IMR-90 (cell line): ENCODE data around the gene CYP27C1. TPM values are rescaled to one million over a fixed set of nuclear protein-coding genes. Genes with fewer than 3 reads are reported as not detected.

Experiments
- ATAC-seq: fragments of 200-7000 bp; cut with Tn5 transposase; 2 replicates; pipeline ENCODE4 v1.9.1; 2020; ENCODE audit warnings: low read depth, mild to moderate bottlenecking, moderate library complexity
- BruUV-seq: library from RNA; stranded (reverse); fragments of 400-500 nt; replicated peaks from 2 replicates; lab custom pipeline; 2021; lab: Mats Ljungman, UMichigan
- CTCF ChIA-PET: fragments of 300-600 bp; formaldehyde crosslinking; extraction: SDS; loops from one replicate; lab custom pipeline; 2021; ENCODE audit warnings: antibody characterized with exemption; lab: Yijun Ruan, JAX
- POLR2A ChIA-PET: fragments of 300-600 bp; sonication (Branson Sonifier 250); formaldehyde crosslinking; loops from one replicate; lab custom pipeline; 2022; ENCODE audit warnings: antibody characterized with exemption; ENCODE audit not compliant: unreplicated experiment; lab: Charles Lee
- DNase-seq: peaks from one replicate; pipeline ENCODE4 v3.0.0; 2013
- H2AFZ ChIP-seq: replicated peaks from 2 replicates; pipeline ENCODE3; 2013; ENCODE audit warnings: low read length, mild to moderate bottlenecking; ENCODE audit not compliant: poor library complexity
- H2AK5ac ChIP-seq: 2 replicates; pipeline ENCODE4 v1.6.1; 2013; ENCODE audit warnings: low read depth, low read length, inconsistent platforms
- H2AK9ac ChIP-seq: replicated peaks from 2 replicates; pipeline ENCODE3; 2013; ENCODE audit warnings: mild to moderate bottlenecking, low read depth, low read length, moderate library complexity; ENCODE audit not compliant: poor library complexity
- H2BK120ac ChIP-seq: 2 replicates; pipeline ENCODE4 v1.6.1; 2013; ENCODE audit warnings: low read depth, low read length, inconsistent platforms
- H2BK15ac ChIP-seq: 3 replicates; pipeline ENCODE4 v1.6.1; 2013; ENCODE audit warnings: low read depth, low read length, inconsistent platforms
- H2BK20ac ChIP-seq: 2 replicates; pipeline ENCODE4 v1.6.1; 2013; ENCODE audit warnings: low read depth, mild to moderate bottlenecking, inconsistent platforms, low read length, moderate library complexity
- H2BK5ac ChIP-seq: 2 replicates; pipeline ENCODE4 v1.6.1; 2013; ENCODE audit warnings: mild to moderate bottlenecking, low read depth, low read length, inconsistent platforms; ENCODE audit not compliant: poor library complexity, severe bottlenecking
- H3K14ac ChIP-seq: replicated peaks from 2 replicates; pipeline ENCODE4 v1.6.1; 2013; ENCODE audit warnings: low read depth, low read length, inconsistent platforms
- H3K18ac ChIP-seq: 2 replicates; pipeline ENCODE4 v1.6.1; 2013; ENCODE audit warnings: low read depth, low read length, control low read depth
- H3K23ac ChIP-seq: 2 replicates; pipeline ENCODE4 v1.6.1; 2013; ENCODE audit warnings: low read depth, low read length, inconsistent platforms
- H3K27ac ChIP-seq: 2 replicates; pipeline ENCODE4 v1.5.1; 2013; ENCODE audit warnings: mild to moderate bottlenecking, control low read depth, low read length; ENCODE audit not compliant: insufficient read depth
- H3K27me3 ChIP-seq: 2 replicates; pipeline ENCODE4 v1.6.1; 2013; ENCODE audit warnings: low read length; ENCODE audit not compliant: control insufficient read depth, insufficient read depth
- H3K36me3 ChIP-seq: 2 replicates; pipeline ENCODE4 v1.6.1; 2013; ENCODE audit warnings: low read length, mixed read lengths; ENCODE audit not compliant: control insufficient read depth, insufficient read depth
- H3K4ac ChIP-seq: 2 replicates; pipeline ENCODE4 v1.6.1; 2013; ENCODE audit warnings: low read depth, low read length, inconsistent platforms
- H3K4me1 ChIP-seq: 2 replicates; pipeline ENCODE4 v1.6.1; 2013; ENCODE audit warnings: low read length, mixed read lengths; ENCODE audit not compliant: control insufficient read depth, insufficient read depth
- H3K4me2 ChIP-seq: 2 replicates; pipeline ENCODE4 v1.6.1; 2013; ENCODE audit warnings: low read depth, mild to moderate bottlenecking, control low read depth, low read length, moderate library complexity
- H3K4me3 ChIP-seq: 2 replicates; pipeline ENCODE4 v1.5.1; 2013; ENCODE audit warnings: low read depth, mild to moderate bottlenecking, control low read depth, low read length, moderate library complexity; ENCODE audit not compliant: insufficient read depth
- H3K56ac ChIP-seq: 2 replicates; pipeline ENCODE4 v1.6.1; 2013; ENCODE audit warnings: low read length, inconsistent platforms; ENCODE audit not compliant: insufficient read depth; ENCODE audit errors: extremely low read depth
- H3K79me1 ChIP-seq, 2 experiments: 2 replicates each; pipeline ENCODE4 v1.6.1; 2013; ENCODE audit warnings: low read length in 2 of 2, inconsistent platforms in 1 of 2, low read depth in 1 of 2
- H3K9ac ChIP-seq: 2 replicates; pipeline ENCODE4 v1.6.1; 2013; ENCODE audit warnings: low read depth, low read length, control low read depth
- H3K9me1 ChIP-seq: 2 replicates; pipeline ENCODE4 v1.6.1; 2013; ENCODE audit warnings: low read length, inconsistent platforms; ENCODE audit not compliant: insufficient read depth
- H3K9me3 ChIP-seq: 2 replicates; pipeline ENCODE4 v1.6.1; 2013; ENCODE audit warnings: low read length; ENCODE audit not compliant: control insufficient read depth, insufficient read depth
- H4K20me1 ChIP-seq: 2 replicates; pipeline ENCODE4 v1.6.1; 2013; ENCODE audit warnings: low read length, inconsistent platforms; ENCODE audit not compliant: insufficient read depth
- H4K5ac ChIP-seq: 2 replicates; pipeline ENCODE4 v1.6.1; 2013; ENCODE audit warnings: mild to moderate bottlenecking, low read depth, low read length, control low read depth
- H4K8ac ChIP-seq, 2 experiments: 2 replicates each; pipeline ENCODE4 v1.6.1; 2013; ENCODE audit warnings: low read depth in 2 of 2, low read length in 2 of 2, control low read depth in 1 of 2, inconsistent platforms in 1 of 2
- H4K91ac ChIP-seq: 2 replicates; pipeline ENCODE4 v1.6.1; 2013; ENCODE audit warnings: low read depth, low read length, inconsistent platforms; ENCODE audit not compliant: insufficient read depth
- BHLHE40 ChIP-seq: fragments of 150-350 bp; IDR thresholded peaks from 2 replicates; pipeline ENCODE4 v1.6.1; 2016; ENCODE audit warnings: mild to moderate bottlenecking, low read depth, low read length
- CHD1 ChIP-seq: IDR thresholded peaks from 2 replicates; pipeline ENCODE4 v1.6.1; 2012; ENCODE audit warnings: low read depth, low read length, improper control_type of control experiment
- CTCF ChIP-seq: conservative IDR thresholded peaks from 2 replicates; pipeline ENCODE4 v1.5.1; 2012; ENCODE audit warnings: mild to moderate bottlenecking, low read depth, low read length, improper control_type of control experiment
- ELK1 ChIP-seq: fragments of 150-350 bp; IDR thresholded peaks from 2 replicates; pipeline ENCODE4 v1.6.1; 2016; ENCODE audit warnings: low read depth, mild to moderate bottlenecking, low read length, moderate library complexity, borderline replicate concordance
- MAZ ChIP-seq: IDR thresholded peaks from 2 replicates; pipeline ENCODE4 v1.6.1; 2012; ENCODE audit warnings: low read depth, mild to moderate bottlenecking, low read length, improper control_type of control experiment, moderate library complexity, borderline replicate concordance
- MXI1 ChIP-seq: IDR thresholded peaks from 2 replicates; pipeline ENCODE4 v1.6.1; 2012; ENCODE audit warnings: low read depth, mild to moderate bottlenecking, low read length, moderate library complexity, borderline replicate concordance
- POLR2A ChIP-seq: IDR thresholded peaks from 2 replicates; pipeline ENCODE4 v1.6.1; 2012; ENCODE audit warnings: mild to moderate bottlenecking, low read depth, low read length
- RAD21 ChIP-seq: IDR thresholded peaks from 2 replicates; pipeline ENCODE4 v1.6.1; 2012; ENCODE audit warnings: low read length, improper control_type of control experiment
- SMC3 ChIP-seq: fragments of 150-350 bp; IDR thresholded peaks from 2 replicates; pipeline ENCODE4 v1.6.1; 2016; ENCODE audit warnings: low read depth, mild to moderate bottlenecking, antibody characterized with exemption, low read length, moderate library complexity
- WGBS, 2 experiments: methylation state at CpG; one replicate each; pipeline versions ENCODE4 v1.1.5 to v1.1.7; 2013; ENCODE audit warnings: missing lambda C conversion rate in 2 of 2; ENCODE audit not compliant: insufficient read length in 1 of 2; ENCODE audit errors: extremely low coverage in 2 of 2; 5-methylcytosine and 5-hydroxymethylcytosine counted together
- dilution Hi-C: fragments of 300-500 bp; cut with HindIII; formaldehyde crosslinking; loops from one replicate; pipeline ENCODE4 v1.14.3; 2018; ENCODE audit warnings: low sequenced_read_pairs; ENCODE audit not compliant: unreplicated experiment
- in situ Hi-C: fragments of 300-500 bp; cut with MboI; formaldehyde crosslinking; loops from 3 replicates; pipeline ENCODE4 v1.14.3; 2019; ENCODE audit warnings: low sequenced_read_pairs, inconsistent platforms, mixed read lengths
- intact Hi-C: fragments of 100-400 bp; cut with micrococcal nuclease; formaldehyde crosslinking; loops from 2 replicates; pipeline ENCODE4 v1.10.0; 2022
- polyA plus RNA-seq, 3 experiments: library from polyadenylated mRNA; depleted of rRNA; stranded (reverse); fragments of >200 nt; gene quantifications; 2 replicates each; pipeline ENCODE4 v1.2.3, GENCODE V29; 2012; ENCODE audit warnings: low replicate concordance in 1 of 3
- total RNA-seq: library from RNA; depleted of rRNA; stranded (reverse); fragments of >200 nt; gene quantifications from 2 replicates; pipeline ENCODE4 v1.2.3, GENCODE V29; 2012
- TF ChIP-seq, protein P1 (sequence below): fragments of 150-350 bp; IDR thresholded peaks from 2 replicates; pipeline ENCODE4 v1.6.1; 2017; ENCODE audit warnings: mild to moderate bottlenecking, antibody characterized with exemption, low read length, low read depth

The CYP27C1 gene
- total and polyA plus RNA-seq, 2 of the 4 experiments (the other 2 are of a cell fraction) = not detected

DNA sequence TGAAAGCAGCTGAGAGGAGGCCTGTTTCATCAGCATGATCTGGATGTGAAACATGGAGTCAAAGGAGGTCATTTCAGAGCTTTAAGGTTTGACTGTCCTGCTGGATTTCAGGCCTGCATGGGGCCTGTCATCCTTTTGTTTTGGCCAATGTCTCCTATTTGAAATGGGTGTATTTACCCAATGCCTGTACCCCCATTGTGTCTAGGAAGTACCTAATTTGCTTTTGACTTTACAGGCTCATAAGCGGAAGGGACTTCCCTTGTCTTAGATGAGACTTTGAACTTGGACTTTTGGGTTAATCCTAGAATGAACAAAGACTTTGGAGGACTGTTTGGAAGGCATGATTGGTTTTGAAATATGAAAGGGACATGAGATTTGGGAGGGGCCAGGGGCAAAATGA lies 19.3 kb upstream of the CYP27C1 start:
- in situ Hi-C loops (no loop called here), dilution Hi-C loops (no loop called here), intact Hi-C loops (no loop called here)
- ATAC-seq (no peak), DNase-seq (no peak)
- H3K36me3 ChIP-seq = no peaks in the 10 kb centered on the region
- no peak overlapping the region for H3K23ac ChIP-seq
- no peak overlapping the region for H3K4me2 ChIP-seq
- H2BK120ac ChIP-seq = no peak overlapping the region
- WGBS, 2 experiments = no CpG with 5 or more reads among the region's 1 CpG
- H2AK5ac ChIP-seq = no peak overlapping the region
- no peak overlapping the region for H4K8ac ChIP-seq
- H3K9ac ChIP-seq = no peak overlapping the region
- CTCF ChIA-PET = no interaction called here
- H3K4ac ChIP-seq = no peak overlapping the region
- H3K4me1 ChIP-seq = no peaks in the 10 kb centered on the region
- POLR2A ChIA-PET = no interaction called here
- no peak overlapping the region for H3K4me3 ChIP-seq
- H2AFZ ChIP-seq = no peak overlapping the region
- H3K27ac ChIP-seq = no peak overlapping the region
- BruUV-seq = no TSS peak
- no peak overlapping the region for H4K5ac ChIP-seq
- no peak overlapping the region for H2BK20ac ChIP-seq
- TF ChIP-seq SMC3 (no peak), CHD1 (no peak), BHLHE40 (no peak), MAZ (no peak), RAD21 (no peak), MXI1 (no peak), POLR2A (no peak), CTCF (no peak), ELK1 (no peak)
- TF ChIP-seq, protein P1, sequence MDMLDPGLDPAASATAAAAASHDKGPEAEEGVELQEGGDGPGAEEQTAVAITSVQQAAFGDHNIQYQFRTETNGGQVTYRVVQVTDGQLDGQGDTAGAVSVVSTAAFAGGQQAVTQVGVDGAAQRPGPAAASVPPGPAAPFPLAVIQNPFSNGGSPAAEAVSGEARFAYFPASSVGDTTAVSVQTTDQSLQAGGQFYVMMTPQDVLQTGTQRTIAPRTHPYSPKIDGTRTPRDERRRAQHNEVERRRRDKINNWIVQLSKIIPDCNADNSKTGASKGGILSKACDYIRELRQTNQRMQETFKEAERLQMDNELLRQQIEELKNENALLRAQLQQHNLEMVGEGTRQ = no peak
- no peaks in the 10 kb centered on the region for H3K9me1 ChIP-seq
- peaks cover 3% of the 10 kb centered on the region for H3K9me3 ChIP-seq
- H3K14ac ChIP-seq = no peak overlapping the region
- H2BK5ac ChIP-seq = no peak overlapping the region
- no peak overlapping the region for H4K91ac ChIP-seq
- no peak overlapping the region for H2BK15ac ChIP-seq
- no peaks in the 10 kb centered on the region for H3K79me1 ChIP-seq
- H3K18ac ChIP-seq = no peak overlapping the region
- no peak overlapping the region for H2AK9ac ChIP-seq
- no peaks in the 10 kb centered on the region for H4K20me1 ChIP-seq
- no peak overlapping the region for H3K56ac ChIP-seq
- H3K27me3 ChIP-seq = peaks cover 4% of the 10 kb centered on the region; the same call in 1 of the 2 replicates
